Measurements from ENCODE around the gene FKTN.

FKTN gene

GRCh38 chr9:105679257-105680022 is 121.5 kb downstream of the FKTN start:
- no peak for DNase-seq

- DNase-seq, result no peak
Observed at GRCh38 chr9:105681313-105681712, 123.4 kb downstream of the FKTN start.

- no peak for DNase-seq
Observed at GRCh38 chr9:105681724-105682123, 123.8 kb downstream of the FKTN start.

GRCh38 chr9:105683688-105684275 is 125.9 kb downstream of the FKTN start:
- no peak for DNase-seq

- DNase-seq, result no peak
Observed at GRCh38 chr9:105686936-105687335, 129.0 kb downstream of the FKTN start.
